ENCODE results near the gene ZMYM2.

Gene ZMYM2

DNA sequence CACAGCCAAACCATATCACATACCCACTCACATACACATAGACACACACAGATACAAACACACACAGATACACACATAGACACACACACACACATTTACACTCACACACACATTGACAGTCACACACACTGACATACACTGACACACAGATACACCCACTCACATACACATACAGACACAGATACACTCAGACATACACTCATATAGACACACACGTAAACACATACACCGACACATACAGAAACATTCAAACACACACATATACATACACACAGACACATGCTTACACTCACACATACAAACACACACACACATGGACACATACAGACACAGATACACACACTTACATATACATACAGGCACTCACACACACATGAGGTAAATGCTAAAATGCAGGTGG is 172.1 kb downstream of the ZMYM2 start:
- no peaks in the 10 kb centered on the region for H3K79me2 ChIP-seq (ENCODE audit: insufficient read depth, low read length)

DNA sequence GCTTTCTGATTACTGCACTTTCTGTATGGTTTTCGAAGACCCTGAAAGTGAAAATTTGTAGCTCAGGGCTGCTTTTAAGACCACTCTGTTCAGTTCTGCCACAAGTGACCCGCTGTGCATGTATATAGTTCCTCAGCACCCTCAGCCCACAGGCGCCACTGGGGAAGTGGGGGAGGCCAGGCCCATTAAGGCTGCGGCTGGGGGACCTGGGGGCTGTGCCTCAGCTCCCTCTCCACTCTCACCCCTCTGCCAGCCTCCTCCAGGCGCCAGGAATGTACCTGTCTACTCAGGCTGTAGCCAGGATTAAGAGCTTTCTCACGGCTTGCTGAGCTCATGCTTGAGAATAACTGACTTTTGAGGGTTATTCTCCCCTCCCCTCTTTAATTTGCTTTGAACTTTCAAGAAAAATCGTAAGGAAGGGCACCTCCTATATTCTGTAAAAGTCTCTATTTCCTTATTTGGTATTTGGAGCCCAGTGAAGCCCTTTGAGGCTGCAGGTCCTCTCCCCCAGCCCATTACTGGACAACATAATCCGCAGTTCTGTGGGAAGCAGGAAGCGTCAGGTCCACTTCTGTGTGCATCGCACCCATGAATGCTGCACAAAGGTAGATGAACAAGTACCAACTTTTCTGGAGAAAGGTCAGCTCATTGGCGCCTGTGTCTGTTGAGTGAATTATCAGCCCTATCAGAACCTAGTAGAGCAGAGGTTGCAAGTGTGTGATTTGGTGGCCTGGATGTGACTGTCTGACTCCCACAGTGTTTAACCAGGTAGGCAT is 172.7 kb downstream of the ZMYM2 start:
- no peak for TF ChIP-seq EZH2phosphoT487 (IDR thresholded peaks at IDR 0.05; ENCODE audit: borderline replicate concordance)
- TF ChIP-seq, protein P1, sequence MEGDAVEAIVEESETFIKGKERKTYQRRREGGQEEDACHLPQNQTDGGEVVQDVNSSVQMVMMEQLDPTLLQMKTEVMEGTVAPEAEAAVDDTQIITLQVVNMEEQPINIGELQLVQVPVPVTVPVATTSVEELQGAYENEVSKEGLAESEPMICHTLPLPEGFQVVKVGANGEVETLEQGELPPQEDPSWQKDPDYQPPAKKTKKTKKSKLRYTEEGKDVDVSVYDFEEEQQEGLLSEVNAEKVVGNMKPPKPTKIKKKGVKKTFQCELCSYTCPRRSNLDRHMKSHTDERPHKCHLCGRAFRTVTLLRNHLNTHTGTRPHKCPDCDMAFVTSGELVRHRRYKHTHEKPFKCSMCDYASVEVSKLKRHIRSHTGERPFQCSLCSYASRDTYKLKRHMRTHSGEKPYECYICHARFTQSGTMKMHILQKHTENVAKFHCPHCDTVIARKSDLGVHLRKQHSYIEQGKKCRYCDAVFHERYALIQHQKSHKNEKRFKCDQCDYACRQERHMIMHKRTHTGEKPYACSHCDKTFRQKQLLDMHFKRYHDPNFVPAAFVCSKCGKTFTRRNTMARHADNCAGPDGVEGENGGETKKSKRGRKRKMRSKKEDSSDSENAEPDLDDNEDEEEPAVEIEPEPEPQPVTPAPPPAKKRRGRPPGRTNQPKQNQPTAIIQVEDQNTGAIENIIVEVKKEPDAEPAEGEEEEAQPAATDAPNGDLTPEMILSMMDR (conservative IDR thresholded peaks at IDR 0.05; ENCODE audit: low read length), result no peak

More for the DNA sequence above, 172.1 kb downstream of the ZMYM2 start:
- Histone ChIP-seq H3K36me3 (ENCODE audit: insufficient read depth, low read length) (no peaks in the 10 kb centered on the region), H3F3A (ENCODE audit: low read depth) (no peaks in the 10 kb centered on the region), H3K9me3 (ENCODE audit: insufficient read depth, low read depth, low read length) (no peaks in the 10 kb centered on the region), H3K9ac (ENCODE audit: low read depth, low read length, poor library complexity, severe bottlenecking) (no peak overlapping the region), H3K4me2 (ENCODE audit: low read depth, low read length, poor library complexity, severe bottlenecking) (no peak overlapping the region), H3K27me3 (ENCODE audit: insufficient read depth, low read length, poor library complexity, severe bottlenecking) (no peaks in the 10 kb centered on the region), H3K9me2 (replicated peaks; ENCODE audit: low read depth, low read length) (no peaks in the 10 kb centered on the region), H3K4me1 (ENCODE audit: insufficient read depth, low read length, poor library complexity, severe bottlenecking) (peaks cover 11% of the 10 kb centered on the region), H2AFZ (ENCODE audit: low read length) (no peak overlapping the region), H3K4me3 (ENCODE audit: low read length, poor library complexity, severe bottlenecking) (no peak overlapping the region), H4K20me1 (ENCODE audit: insufficient read depth, low read length, poor library complexity, severe bottlenecking) (no peaks in the 10 kb centered on the region)
- TF ChIP-seq, protein P1 (conservative IDR thresholded peaks at IDR 0.05; ENCODE audit: low read length), result no peak

DNA sequence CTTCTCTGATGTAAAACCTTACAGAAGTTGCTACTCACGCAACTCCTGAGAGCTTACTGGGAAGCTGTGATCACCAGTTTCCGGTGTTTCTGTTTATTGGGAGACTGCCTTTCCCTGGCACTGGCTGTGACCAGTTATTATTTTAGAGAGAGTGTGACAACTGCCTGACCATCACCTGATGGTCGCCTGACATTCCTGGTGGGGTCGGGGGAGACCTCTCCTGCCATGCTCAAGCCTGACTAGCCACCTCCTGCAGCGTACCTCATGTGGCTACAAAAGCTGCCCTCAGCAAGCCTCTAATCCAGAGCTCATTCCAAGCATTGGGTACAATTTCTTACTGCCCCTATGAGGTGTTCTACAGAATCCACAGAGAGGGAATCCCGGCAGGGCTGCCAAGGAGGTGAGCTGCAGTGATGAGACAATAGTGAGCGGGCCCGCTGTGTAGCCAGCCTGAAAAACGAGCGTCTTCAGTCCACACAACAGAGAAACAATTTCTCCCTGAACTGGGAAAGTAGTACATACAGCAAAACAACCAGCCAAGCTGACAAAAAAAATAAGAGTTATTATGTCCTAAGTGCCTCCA is 173.6 kb downstream of the ZMYM2 start:
- H2AFZ ChIP-seq (ENCODE audit: low read length), result no peak overlapping the region
- no peaks in the 10 kb centered on the region for H4K20me1 ChIP-seq (ENCODE audit: insufficient read depth, low read length, poor library complexity, severe bottlenecking)
- no peaks in the 10 kb centered on the region for H3K36me3 ChIP-seq (ENCODE audit: insufficient read depth, low read length)
- H3K9me2 ChIP-seq (replicated peaks; ENCODE audit: low read depth, low read length), result no peaks in the 10 kb centered on the region
- peaks cover 11% of the 10 kb centered on the region for H3K4me1 ChIP-seq (ENCODE audit: insufficient read depth, low read length, poor library complexity, severe bottlenecking)
- no peak for TF ChIP-seq EZH2phosphoT487 (IDR thresholded peaks at IDR 0.05; ENCODE audit: borderline replicate concordance)
- TF ChIP-seq, protein P1 (conservative IDR thresholded peaks at IDR 0.05; ENCODE audit: low read length), result no peak
- no peaks in the 10 kb centered on the region for H3K27me3 ChIP-seq (ENCODE audit: insufficient read depth, low read length, poor library complexity, severe bottlenecking)
- H3K9ac ChIP-seq (ENCODE audit: low read depth, low read length, poor library complexity, severe bottlenecking), result no peak overlapping the region
- no peaks in the 10 kb centered on the region for H3F3A ChIP-seq (ENCODE audit: low read depth)
- no peak overlapping the region for H3K4me2 ChIP-seq (ENCODE audit: low read depth, low read length, poor library complexity, severe bottlenecking)
- no peak overlapping the region for H3K4me3 ChIP-seq (ENCODE audit: low read length, poor library complexity, severe bottlenecking)
- no peaks in the 10 kb centered on the region for H3K9me3 ChIP-seq (ENCODE audit: insufficient read depth, low read depth, low read length)
- H3K79me2 ChIP-seq (ENCODE audit: insufficient read depth, low read length), result no peaks in the 10 kb centered on the region

More for the DNA sequence above, 172.7 kb downstream of the ZMYM2 start:
- no peaks in the 10 kb centered on the region for H4K20me1 ChIP-seq (ENCODE audit: insufficient read depth, low read length, poor library complexity, severe bottlenecking)
- no peaks in the 10 kb centered on the region for H3K9me3 ChIP-seq (ENCODE audit: insufficient read depth, low read depth, low read length)
- H3K4me2 ChIP-seq (ENCODE audit: low read depth, low read length, poor library complexity, severe bottlenecking), result no peak overlapping the region
- no peaks in the 10 kb centered on the region for H3K79me2 ChIP-seq (ENCODE audit: insufficient read depth, low read length)
- no peak overlapping the region for H3K4me3 ChIP-seq (ENCODE audit: low read length, poor library complexity, severe bottlenecking)
- H3K4me1 ChIP-seq (ENCODE audit: insufficient read depth, low read length, poor library complexity, severe bottlenecking), result peaks cover 11% of the 10 kb centered on the region
- H3K9me2 ChIP-seq (replicated peaks; ENCODE audit: low read depth, low read length), result no peaks in the 10 kb centered on the region
- H3K9ac ChIP-seq (ENCODE audit: low read depth, low read length, poor library complexity, severe bottlenecking), result no peak overlapping the region
- no peak overlapping the region for H2AFZ ChIP-seq (ENCODE audit: low read length)
- H3F3A ChIP-seq (ENCODE audit: low read depth), result no peaks in the 10 kb centered on the region
- H3K27me3 ChIP-seq (ENCODE audit: insufficient read depth, low read length, poor library complexity, severe bottlenecking), result no peaks in the 10 kb centered on the region
- no peaks in the 10 kb centered on the region for H3K36me3 ChIP-seq (ENCODE audit: insufficient read depth, low read length)

Data from Loucy (cell line).